Measurements from ENCODE around the gene KLHDC4. TPM values are rescaled to one million over a fixed set of nuclear protein-coding genes. Genes with fewer than 3 reads are reported as not detected.
A peak's percentile ranks its signal among the peaks of the same experiment; 100 is the strongest.

Gene KLHDC4
- total RNA-seq, 6 experiments from 2014 or later, result 11.6 to 22.7 (median 14.4) TPM

GRCh38 chr16:87741700-87742415 lies 23.9 kb downstream of the KLHDC4 start:
- intact Hi-C loops (cut with DNase I), result no loop called here
- H3K4me3 ChIP-seq, result no peak overlapping the region
- TF ChIP-seq POLR2A (IDR thresholded peaks at IDR 0.05) (no peak), CTCF (IDR thresholded peaks at IDR 0.05) (no peak)
- ATAC-seq (no peak), DNase-seq (no peak)
- 86% methylated on average over 11 of the region's 16 CpGs for WGBS (ENCODE audit: insufficient coverage, low coverage, low lambda C conversion rate, missing lambda C conversion rate)
- peaks cover 0 to 11% (median 3%) of the 10 kb centered on the region in 4 donors for H3K36me3 ChIP-seq
- no peaks in the 10 kb centered on the region for H3K27me3 ChIP-seq
- no peak overlapping the region for H3K27ac ChIP-seq
- no peaks in the 10 kb centered on the region for H3K4me1 ChIP-seq
- H3K9me3 ChIP-seq, result no peaks in the 10 kb centered on the region

- Histone ChIP-seq H3K4me1 (no peaks in the 10 kb centered on the region), H3K9me3 (no peaks in the 10 kb centered on the region), H3K27me3 (no peaks in the 10 kb centered on the region), H3K27ac (no peak overlapping the region), H3K36me3 (peaks cover 0 to 2% (median 0%) of the 10 kb centered on the region in 4 donors), H3K4me3 (no peak overlapping the region)
- TF ChIP-seq POLR2A (IDR thresholded peaks at IDR 0.05), result no peak
- TF ChIP-seq CTCF (IDR thresholded peaks at IDR 0.05), result no peak
- intact Hi-C loops (cut with DNase I), result no loop called here
- ATAC-seq (peak in 1 of 4 donors; percentile 47), DNase-seq (no peak)
- 92% methylated on average over 7 of the region's 11 CpGs for WGBS (ENCODE audit: insufficient coverage, low coverage, low lambda C conversion rate, missing lambda C conversion rate)
Observed at GRCh38 chr16:87740909-87741424, 24.8 kb downstream of the KLHDC4 start.

DNA sequence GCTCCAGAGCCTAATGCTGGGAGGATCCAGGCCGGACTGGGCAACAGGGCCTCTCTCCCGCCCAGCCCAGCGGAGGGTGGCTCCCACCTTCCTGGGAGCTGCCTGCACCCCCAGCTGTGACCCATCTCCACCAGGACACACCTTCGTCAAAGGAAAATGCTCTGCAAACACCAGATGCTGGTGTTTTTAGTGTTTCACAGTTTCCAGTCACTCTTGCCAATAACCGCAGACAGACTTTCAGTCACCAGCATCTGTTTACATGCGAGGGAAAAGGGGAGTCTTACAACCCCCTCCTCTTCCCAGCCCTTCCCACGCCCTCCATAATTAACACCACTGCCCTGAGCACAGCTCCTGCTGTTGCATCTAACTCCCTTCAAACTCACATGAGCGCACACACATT lies 25.3 kb downstream of the KLHDC4 start:
- TF ChIP-seq POLR2A (IDR thresholded peaks at IDR 0.05), result no peak
- TF ChIP-seq CTCF (IDR thresholded peaks at IDR 0.05), result no peak
- Histone ChIP-seq H3K4me1 (no peaks in the 10 kb centered on the region), H3K9me3 (no peaks in the 10 kb centered on the region), H3K36me3 (no peaks in the 10 kb centered on the region), H3K4me3 (no peak overlapping the region), H3K27ac (no peak overlapping the region), H3K27me3 (no peaks in the 10 kb centered on the region)
- ATAC-seq, result no peak
- no peak for DNase-seq
- 88% methylated on average over 3 of the region's 8 CpGs for WGBS (ENCODE audit: insufficient coverage, low coverage, low lambda C conversion rate, missing lambda C conversion rate)
- intact Hi-C loops (cut with DNase I), result no loop called here

- no peaks in the 10 kb centered on the region for H3K27me3 ChIP-seq
- DNase-seq (no peak), ATAC-seq (no peak)
- no peak for TF ChIP-seq CTCF (IDR thresholded peaks at IDR 0.05)
- no peak for TF ChIP-seq POLR2A (IDR thresholded peaks at IDR 0.05)
- intact Hi-C loops (cut with DNase I), result no loop called here
- H3K36me3 ChIP-seq, result no peaks in the 10 kb centered on the region
- no peak overlapping the region for H3K4me3 ChIP-seq
- H3K9me3 ChIP-seq, result no peaks in the 10 kb centered on the region
- H3K4me1 ChIP-seq, result no peaks in the 10 kb centered on the region
- no peak overlapping the region for H3K27ac ChIP-seq
- WGBS (ENCODE audit: insufficient coverage, low coverage, low lambda C conversion rate, missing lambda C conversion rate), result 92% methylated on average over 4 of the region's 8 CpGs
Observed at GRCh38 chr16:87739801-87740200, 26.0 kb downstream of the KLHDC4 start.
